ENCODE measurements around the gene FAM3B. TPM values are rescaled to one million over a fixed set of nuclear protein-coding genes. Genes with fewer than 3 reads are reported as not detected.

FAM3B gene
- total and polyA plus RNA-seq, 9 of the 15 experiments (the other 6 are each of a cell fraction or from before 2014, with no cell fraction given): 0.04 to 0.18 (median 0.12) TPM; not detected in 5

DNA sequence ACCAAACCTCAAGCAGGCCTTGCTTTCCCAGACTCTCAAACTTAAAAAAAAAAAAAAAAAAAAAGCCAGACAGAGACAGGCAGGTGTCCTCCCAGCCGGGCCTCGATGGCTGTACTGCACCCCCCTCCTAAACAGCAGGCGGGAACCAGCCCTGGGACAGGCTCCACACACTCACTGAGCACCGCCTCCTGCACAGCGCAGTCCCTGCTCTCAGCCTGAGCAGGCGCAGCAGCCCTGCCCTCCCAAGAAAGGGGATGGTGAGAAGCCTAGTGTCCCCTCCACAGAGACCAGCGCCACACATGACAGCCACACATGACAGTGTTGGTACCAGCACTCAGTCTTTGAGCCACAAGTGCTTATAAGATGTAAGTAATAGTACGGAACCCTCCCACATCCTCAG is 57.2 kb downstream of the FAM3B start (continued):
- TF ChIP-seq RNF219 (CRISPR knock-in tag; IDR thresholded peaks at IDR 0.05): no peak
- no peak for TF ChIP-seq ETV6 (IDR thresholded peaks at IDR 0.05; ENCODE audit: borderline replicate concordance in 1 of 2, low read depth in 2 of 2, low read length in 1 of 2)
- TF ChIP-seq ETV6 (CRISPR knock-in tag; IDR thresholded peaks at IDR 0.05; ENCODE audit: borderline replicate concordance): no peak

GRCh38 chr21:41374177-41374712 is 57.6 kb downstream of the FAM3B start:
- no peaks in the 10 kb centered on the region for H3K9me1 ChIP-seq (ENCODE audit: control insufficient read depth, insufficient read depth, low read length)
- no peaks in the 10 kb centered on the region for H3K79me2 ChIP-seq (ENCODE audit: control insufficient read depth, insufficient read depth, low read length)
- CTCF ChIA-PET (ENCODE audit: low intra/inter-chr PET ratio): no interaction called here
- ATAC-seq: peak; percentile 55
- no peak overlapping the region for H2AFZ ChIP-seq (ENCODE audit: low read depth, low read length)
- no peak for DNase-seq (ENCODE audit: extremely low read depth in 1 of 4, low spot score in 3 of 4)
- WGBS (ENCODE audit: insufficient coverage, low coverage, missing lambda C conversion rate): 2% methylated on average over 12 of the region's 14 CpGs
- H4K20me1 ChIP-seq (replicated peaks; ENCODE audit: control insufficient read depth, insufficient read depth, low read length): no peaks in the 10 kb centered on the region
- H3K9me3 ChIP-seq (replicated peaks; ENCODE audit: control insufficient read depth, insufficient read depth, low read depth, low read length): no peaks in the 10 kb centered on the region
- H3K27ac ChIP-seq (ENCODE audit: extremely low read depth, low read depth, low read length): no peak overlapping the region
- peaks cover 17 to 45% of the 10 kb centered on the region in 2 experiments; a peak in 4 of 5 replicates for H3K27me3 ChIP-seq (ENCODE audit: control insufficient read depth in 2 of 2, insufficient read depth in 2 of 2, low read length in 2 of 2)
- no peak overlapping the region for H3K4me3 ChIP-seq
- TF ChIP-seq, protein P1, sequence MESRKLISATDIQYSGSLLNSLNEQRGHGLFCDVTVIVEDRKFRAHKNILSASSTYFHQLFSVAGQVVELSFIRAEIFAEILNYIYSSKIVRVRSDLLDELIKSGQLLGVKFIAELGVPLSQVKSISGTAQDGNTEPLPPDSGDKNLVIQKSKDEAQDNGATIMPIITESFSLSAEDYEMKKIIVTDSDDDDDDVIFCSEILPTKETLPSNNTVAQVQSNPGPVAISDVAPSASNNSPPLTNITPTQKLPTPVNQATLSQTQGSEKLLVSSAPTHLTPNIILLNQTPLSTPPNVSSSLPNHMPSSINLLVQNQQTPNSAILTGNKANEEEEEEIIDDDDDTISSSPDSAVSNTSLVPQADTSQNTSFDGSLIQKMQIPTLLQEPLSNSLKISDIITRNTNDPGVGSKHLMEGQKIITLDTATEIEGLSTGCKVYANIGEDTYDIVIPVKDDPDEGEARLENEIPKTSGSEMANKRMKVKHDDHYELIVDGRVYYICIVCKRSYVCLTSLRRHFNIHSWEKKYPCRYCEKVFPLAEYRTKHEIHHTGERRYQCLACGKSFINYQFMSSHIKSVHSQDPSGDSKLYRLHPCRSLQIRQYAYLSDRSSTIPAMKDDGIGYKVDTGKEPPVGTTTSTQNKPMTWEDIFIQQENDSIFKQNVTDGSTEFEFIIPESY (CRISPR knock-in tag; IDR thresholded peaks at IDR 0.05): no peak
- 0 out of 4 replicates have a peak, but pooled peaks of 1 of the 2 experiments have one; percentile 3 for TF ChIP-seq RAD21 (CRISPR knock-in tag; conservative IDR thresholded peaks at IDR 0.05 in 1 of 2, IDR thresholded peaks at IDR 0.05 in 1 of 2)
- TF ChIP-seq, protein P2, sequence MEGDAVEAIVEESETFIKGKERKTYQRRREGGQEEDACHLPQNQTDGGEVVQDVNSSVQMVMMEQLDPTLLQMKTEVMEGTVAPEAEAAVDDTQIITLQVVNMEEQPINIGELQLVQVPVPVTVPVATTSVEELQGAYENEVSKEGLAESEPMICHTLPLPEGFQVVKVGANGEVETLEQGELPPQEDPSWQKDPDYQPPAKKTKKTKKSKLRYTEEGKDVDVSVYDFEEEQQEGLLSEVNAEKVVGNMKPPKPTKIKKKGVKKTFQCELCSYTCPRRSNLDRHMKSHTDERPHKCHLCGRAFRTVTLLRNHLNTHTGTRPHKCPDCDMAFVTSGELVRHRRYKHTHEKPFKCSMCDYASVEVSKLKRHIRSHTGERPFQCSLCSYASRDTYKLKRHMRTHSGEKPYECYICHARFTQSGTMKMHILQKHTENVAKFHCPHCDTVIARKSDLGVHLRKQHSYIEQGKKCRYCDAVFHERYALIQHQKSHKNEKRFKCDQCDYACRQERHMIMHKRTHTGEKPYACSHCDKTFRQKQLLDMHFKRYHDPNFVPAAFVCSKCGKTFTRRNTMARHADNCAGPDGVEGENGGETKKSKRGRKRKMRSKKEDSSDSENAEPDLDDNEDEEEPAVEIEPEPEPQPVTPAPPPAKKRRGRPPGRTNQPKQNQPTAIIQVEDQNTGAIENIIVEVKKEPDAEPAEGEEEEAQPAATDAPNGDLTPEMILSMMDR (IDR thresholded peaks at IDR 0.05 in 2 of 3, conservative IDR thresholded peaks at IDR 0.05 in 1 of 3; ENCODE audit: insufficient read depth in 2 of 3, low read depth in 1 of 3, low read length in 3 of 3): peak in 1 of 3 experiments; percentile 15; a peak in 2 of 6 replicates
- H3K9ac ChIP-seq (ENCODE audit: insufficient read depth in 1 of 2, low read depth in 2 of 2, low read length in 2 of 2): no peak overlapping the region
- BruUV-seq (replicated peaks): no TSS peak
- in situ Hi-C loops (cut with MboI): no loop called here
- H3K4me1 ChIP-seq (replicated peaks in 1 of 2; ENCODE audit: control insufficient read depth in 2 of 2, insufficient read depth in 2 of 2, low read length in 2 of 2): no peaks in the 10 kb centered on the region
- no peak for FAIRE-seq
- intact Hi-C loops (cut with micrococcal nuclease): no loop called here
- H3K4me2 ChIP-seq (ENCODE audit: insufficient read depth, low read length): no peak overlapping the region
- H3K36me3 ChIP-seq (ENCODE audit: control insufficient read depth, insufficient read depth, low read length): no peaks in the 10 kb centered on the region
- POLR2A ChIA-PET: interaction anchor here (0.6 kb wide), 1 partner anchor 36 kb away, joined by 3 read pairs; no protein-coding TSS in a partner anchor
